A172 (cell line): ENCODE data around the gene SIGLEC7. TPM values are rescaled to one million over a fixed set of nuclear protein-coding genes. Genes with fewer than 3 reads are reported as not detected.

Source experiments
- DNase-seq: peaks from one replicate; pipeline ENCODE4 v3.0.0-alpha.2; 2015; ENCODE audit warnings: low spot score
- total RNA-seq: library from RNA; depleted of rRNA; stranded (reverse); fragments of >200 nt; shearing (Covaris generic); gene quantifications from 2 replicates; pipeline ENCODE4 v1.2.3, GENCODE V29; 2014

The SIGLEC7 gene
- total RNA-seq, 1 experiment from 2014 or later: not detected

DNA sequence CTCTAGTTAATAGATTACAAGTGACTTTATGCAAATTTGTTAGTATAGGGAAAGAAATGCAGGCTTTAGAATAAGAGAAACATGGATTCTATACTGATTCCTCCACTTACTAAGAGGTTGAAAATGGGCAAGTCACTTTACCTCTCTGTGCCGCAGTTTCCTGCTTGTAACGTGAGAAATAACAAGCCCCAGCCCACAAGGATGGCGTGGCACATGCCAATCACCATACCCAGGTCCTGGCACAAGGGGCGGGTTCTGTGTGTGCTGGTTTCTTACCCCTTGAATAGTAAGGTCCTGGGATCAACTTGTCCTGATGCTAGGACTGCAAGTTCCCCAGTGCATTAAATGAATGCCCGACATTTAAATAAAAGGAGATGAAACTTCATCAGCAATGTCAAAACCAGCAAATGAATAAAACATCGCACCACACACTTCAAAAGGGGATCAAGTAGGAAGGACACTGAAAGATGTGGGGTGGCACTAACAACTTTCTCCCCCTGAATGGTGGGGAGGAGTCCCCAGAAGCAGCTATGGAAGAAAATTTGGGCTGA lies 25.3 kb upstream of the SIGLEC7 start:
- DNase-seq: no peak

DNA sequence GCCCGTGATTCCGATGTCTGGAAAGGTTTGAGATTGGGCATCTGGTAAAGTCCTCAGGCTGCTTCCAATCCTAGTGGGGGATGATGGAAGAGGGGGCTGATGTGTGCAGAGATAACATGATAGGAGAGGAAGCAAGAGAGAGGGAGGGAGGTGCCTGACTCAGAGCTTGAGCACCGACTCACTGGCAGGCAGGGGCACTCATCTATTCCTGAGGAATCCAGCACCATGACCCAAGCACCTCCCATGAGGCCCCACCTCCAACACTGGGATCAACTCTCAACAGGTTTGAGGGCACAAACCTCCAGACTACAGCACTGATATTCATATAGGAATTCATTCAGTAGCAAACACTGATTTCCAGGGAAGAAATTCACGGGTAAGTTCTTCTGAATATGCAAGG lies 23.0 kb upstream of the SIGLEC7 start:
- no peak for DNase-seq

DNA sequence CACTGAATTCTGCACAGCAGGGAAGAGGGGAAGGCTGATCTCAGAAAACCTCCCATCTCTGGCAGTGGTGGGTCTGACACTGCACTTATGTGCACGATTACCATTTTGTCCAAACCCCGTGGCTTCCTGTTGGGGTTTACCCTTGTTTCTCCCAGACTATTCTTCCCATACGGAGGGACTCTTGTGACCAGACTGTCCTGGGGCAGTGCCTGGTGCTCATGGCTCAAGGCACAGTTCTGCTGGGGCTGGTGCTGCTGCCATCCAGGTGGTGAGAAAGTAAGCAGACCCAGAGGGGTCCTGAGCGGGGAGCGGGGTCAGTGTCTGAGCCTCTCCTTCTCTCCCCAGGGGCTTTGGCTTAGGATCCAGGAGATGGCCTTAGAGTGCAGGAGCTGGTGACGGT lies 22.5 kb upstream of the SIGLEC7 start:
- no peak for DNase-seq

DNA sequence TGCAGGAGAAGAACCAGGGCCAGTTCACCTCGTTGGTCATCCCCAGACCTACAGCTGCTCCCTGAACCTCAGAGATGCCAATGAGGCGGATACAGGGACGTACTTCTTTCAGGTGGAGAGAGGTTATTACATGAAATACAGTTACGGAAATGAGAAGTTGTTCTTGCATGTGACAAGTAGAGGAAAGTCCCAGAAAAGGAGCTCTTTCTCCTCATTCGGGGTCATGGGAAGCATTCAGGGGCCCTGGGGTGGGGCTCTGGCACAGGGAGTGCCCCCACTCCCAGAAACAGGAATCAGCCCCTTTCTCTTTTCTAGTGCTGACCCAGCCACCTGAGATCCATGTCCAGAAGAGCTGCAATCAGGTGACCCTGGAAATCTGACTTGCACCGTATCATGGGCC lies 21.9 kb upstream of the SIGLEC7 start:
- no peak for DNase-seq

DNA sequence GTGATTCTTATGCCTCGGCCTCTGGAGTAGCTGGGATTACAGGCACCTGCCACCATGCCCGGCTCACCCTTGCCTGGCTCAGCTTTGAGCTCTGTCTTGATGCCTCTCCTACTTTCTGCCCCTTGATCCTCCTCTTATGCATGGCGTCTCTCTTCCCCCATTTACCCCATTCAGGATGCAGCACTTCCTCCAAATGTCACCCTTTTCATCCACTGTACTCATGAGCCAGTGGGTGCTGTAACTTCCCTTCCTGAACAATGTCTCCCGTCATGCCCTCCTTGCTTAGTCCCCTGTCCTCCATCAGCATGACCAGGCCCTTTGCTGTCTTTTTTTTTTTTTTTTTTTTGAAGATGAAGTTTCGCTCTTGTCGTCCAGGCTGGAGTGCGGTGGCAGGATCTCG lies 20.8 kb upstream of the SIGLEC7 start:
- DNase-seq: no peak

DNA sequence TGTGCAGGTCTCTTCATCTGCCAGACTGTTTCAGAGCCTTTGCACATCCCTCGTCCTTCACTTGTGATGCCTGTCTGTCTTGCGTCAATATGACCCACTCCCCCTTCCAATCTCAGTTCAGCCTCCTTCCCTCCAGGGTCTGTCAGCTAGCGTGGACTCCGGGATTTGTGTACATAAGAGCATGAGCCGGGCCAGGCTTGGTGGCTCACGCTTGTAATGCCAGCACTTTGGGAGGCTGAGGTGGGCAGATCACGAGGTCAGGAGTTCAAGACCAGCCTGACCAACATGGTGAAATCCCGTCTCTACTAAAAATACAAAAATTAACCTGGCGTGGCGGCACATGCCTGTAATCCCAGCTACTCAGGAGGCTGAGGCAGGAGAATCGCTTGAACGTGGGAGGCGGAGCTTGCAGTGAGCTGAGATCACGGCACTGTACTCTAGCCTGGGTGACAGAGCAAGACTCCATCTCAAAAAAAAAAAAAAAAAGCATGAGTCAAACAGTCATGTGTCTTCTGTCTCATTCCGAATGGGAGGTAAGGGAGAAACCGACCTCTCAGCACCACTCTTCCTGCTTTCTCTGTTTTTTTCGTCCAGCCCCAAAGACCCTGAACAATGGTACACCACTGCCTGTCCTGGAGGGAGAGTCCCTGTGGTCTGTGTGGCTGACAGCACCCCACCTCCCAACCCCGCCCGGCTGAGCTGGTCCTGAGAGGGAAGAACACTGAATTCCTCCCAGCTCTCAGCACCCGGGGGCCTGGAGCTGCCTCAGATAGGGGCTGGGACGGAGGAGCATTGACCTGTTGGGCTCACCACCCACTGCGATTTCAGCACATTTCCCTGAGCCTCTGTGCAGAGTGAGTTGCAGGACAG lies 19.8 kb upstream of the SIGLEC7 start:
- DNase-seq: peak; percentile 26

DNA sequence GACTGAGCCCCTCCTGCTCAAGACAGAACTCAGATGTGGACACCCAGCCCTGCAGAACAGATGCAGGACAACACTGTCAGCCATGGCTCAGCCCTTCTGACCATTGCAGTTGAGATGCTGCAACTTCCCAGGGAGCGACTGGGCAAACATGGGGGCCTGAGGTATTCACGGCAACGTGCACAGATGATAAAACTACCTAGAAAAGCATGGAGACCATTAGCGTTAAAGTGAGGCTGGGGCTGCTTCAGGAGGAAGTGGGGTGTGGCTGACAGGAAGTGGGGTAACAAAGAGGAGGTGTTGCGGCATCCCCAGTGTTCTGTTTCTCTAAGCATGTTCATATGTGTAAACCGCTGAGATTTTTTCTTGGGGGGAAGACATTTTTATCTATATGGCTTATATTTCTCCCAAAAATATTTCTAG lies 18.7 kb upstream of the SIGLEC7 start:
- no peak for DNase-seq

DNA sequence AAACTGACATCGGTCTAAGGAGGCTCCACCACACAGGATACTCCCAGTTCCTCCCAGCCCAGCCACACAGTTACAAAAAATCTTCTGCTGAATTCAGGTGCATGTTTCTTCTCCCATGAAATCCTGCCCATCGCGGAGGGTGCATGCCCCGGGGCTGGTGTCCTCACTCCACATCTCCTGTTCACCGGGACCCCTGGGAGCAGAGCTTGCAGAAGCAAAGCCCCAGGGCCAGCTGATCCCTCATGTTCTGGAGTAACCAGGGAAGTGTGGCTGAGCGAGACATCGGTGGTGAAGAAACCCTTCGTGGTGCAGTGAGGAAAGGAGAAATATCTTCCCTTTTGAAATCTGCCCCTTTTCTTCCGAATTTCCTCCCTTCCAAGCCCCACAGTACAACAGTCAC lies 18.3 kb upstream of the SIGLEC7 start:
- DNase-seq: no peak

DNA sequence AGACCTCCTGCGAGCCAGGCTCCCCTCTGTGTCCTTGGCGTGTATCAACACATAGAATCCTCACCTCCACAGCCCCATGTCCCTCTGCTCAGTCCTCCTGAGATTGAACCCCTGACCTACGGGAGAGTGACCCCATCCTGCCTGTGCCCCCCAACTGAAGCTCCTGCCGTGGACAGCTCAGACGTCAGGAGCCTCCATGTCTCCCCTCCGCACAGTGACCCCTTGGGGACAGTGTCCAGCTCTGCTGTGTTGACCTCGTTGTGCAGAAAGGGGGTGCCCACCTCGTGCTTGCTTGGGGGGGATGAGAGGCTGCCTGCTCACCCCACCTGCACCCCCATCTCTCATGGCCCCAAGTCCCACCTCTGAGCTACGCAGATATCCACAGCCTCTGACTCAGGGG lies 17.9 kb upstream of the SIGLEC7 start:
- no peak for DNase-seq

DNA sequence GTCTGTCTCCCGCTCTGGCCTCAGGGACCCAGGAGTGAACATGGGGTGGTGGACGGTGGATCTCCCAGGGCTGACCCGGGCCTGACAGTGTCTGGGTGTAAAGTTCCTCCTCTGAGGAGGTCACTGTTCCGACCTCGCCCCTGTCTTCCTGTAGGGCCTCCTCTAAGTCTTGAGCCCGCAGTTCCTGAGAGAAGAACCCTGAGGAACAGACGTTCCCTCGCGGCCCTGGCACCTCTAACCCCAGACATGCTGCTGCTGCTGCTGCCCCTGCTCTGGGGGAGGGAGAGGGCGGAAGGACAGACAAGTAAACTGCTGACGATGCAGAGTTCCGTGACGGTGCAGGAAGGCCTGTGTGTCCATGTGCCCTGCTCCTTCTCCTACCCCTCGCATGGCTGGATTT lies 17.4 kb upstream of the SIGLEC7 start, which contains the start of gene SIGLEC9:
Gene SIGLEC9 (plus strand): TSS at position 178 of the 400 bp plus-strand sequence. CDS start 69 bp downstream, at position 247.
- DNase-seq: no peak

DNA sequence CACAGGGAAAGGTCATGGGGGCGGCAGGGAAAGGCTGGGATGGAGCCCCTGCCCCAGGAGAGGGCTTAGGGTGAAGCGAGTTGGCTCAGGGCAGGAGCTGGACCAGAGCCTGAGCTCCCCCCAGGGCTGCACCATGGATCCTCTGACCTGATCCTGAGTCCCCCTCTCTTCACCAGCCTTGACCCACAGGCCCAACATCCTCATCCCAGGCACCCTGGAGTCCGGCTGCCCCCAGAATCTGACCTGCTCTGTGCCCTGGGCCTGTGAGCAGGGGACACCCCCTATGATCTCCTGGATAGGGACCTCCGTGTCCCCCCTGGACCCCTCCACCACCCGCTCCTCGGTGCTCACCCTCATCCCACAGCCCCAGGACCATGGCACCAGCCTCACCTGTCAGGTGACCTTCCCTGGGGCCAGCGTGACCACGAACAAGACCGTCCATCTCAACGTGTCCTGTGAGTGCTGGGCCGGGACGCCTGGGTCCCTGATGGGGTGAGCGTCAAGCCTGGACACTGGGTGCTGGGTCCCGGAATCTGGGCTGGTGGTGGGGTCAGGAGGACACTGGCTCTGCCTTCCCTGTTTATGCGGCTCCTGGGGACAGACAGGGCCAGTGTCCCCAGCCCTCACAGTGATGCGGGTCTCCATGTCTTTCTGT lies 16.6 kb upstream of the SIGLEC7 start:
- no peak for DNase-seq

DNA sequence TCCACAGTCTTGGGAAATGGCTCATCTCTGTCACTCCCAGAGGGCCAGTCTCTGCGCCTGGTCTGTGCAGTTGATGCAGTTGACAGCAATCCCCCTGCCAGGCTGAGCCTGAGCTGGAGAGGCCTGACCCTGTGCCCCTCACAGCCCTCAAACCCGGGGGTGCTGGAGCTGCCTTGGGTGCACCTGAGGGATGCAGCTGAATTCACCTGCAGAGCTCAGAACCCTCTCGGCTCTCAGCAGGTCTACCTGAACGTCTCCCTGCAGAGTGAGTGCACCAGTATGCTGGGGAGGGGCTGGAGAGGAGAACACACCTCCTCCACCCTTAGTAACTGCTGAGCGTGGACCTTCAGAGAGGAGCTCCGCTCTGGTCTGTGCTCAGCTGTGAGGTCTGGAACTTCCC lies 15.1 kb upstream of the SIGLEC7 start:
- no peak for DNase-seq

DNA sequence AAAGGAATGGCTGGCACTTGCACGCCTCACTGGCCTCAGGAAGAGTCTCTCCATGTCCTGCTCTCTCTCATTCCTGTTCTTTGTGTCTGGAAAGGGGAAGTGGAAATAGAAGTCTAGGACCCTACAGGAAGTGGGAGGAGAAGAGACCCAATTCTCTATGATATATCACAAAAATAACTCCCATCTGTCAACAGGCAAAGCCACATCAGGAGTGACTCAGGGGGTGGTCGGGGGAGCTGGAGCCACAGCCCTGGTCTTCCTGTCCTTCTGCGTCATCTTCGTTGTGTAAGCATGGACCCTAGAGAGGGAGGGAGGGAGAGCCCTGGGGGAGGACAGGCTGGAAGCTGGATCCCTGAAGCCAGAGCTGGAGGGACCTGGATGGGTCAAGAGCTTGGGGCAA lies 14.3 kb upstream of the SIGLEC7 start:
- peak; percentile 45 for DNase-seq

DNA sequence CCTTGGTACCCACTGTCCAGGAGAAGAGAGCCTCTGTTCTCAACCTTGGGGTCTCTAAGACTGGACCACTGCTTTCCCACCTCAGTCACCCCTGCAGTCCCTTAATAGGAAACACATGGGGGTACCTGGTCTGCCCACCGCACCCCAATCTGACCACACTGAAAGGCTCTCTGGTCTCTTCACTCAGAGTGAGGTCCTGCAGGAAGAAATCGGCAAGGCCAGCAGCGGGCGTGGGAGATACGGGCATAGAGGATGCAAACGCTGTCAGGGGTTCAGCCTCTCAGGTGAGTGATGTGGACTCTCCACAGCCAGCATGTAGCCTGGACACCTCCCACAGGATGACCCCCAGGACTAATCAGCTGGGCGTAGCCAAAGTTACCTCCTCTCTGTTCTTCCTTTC lies 13.9 kb upstream of the SIGLEC7 start:
- no peak for DNase-seq

DNA sequence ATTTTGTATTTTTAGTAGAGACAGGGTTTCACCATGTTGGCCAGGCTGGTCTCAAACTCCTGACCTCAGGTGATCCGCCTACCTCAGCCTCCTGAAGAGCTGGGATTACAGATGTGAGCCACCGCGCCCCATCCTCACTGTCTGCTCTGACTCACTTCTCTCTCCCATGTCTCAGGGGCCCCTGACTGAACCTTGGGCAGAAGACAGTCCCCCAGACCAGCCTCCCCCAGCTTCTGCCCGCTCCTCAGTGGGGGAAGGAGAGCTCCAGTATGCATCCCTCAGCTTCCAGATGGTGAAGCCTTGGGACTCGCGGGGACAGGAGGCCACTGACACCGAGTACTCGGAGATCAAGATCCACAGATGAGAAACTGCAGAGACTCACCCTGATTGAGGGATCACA lies 12.4 kb upstream of the SIGLEC7 start:
- no peak for DNase-seq

DNA sequence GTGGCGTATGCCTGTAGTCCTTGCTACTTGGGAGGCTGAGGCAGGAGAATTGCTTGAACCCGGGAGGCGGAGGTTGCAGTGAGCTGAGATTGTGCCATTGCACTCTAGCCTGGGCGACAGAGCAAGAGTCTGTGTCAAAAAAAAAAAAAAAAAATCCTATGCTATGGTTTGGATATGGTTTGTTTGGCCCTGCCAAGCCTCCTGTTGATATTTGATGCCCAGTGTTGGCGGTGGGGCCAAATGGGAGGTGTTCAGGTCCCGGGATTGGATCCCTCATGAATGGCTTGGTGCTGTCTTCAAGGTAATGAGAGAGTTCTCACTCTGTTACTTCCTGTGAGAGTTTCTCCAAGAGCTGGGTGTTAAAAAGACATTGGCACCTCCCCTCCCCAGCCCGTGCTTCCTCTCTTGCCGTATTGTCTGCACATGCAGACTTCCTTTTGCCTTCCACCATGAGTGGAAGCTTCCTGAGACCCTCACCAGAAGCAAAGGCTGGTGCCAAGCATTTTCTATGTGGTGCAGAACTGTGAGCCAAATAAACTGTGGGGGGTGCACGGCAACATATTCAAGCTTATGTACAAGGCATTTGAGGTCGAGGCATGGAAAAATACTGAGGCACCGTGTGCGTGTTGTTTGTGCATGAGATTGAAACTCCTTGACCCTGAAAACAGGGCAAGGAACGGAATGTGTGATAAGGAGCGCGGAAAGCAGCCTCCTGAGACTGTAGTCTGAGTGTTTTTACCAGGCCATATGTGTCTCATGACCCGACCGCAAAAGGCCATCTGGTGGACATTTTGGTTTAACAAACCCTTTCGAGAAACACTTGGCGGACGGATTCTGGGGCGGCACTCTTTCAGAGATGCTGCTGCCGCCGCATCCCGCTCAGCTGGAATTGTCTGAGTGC lies 10.1 kb upstream of the SIGLEC7 start:
- no peak for DNase-seq

DNA sequence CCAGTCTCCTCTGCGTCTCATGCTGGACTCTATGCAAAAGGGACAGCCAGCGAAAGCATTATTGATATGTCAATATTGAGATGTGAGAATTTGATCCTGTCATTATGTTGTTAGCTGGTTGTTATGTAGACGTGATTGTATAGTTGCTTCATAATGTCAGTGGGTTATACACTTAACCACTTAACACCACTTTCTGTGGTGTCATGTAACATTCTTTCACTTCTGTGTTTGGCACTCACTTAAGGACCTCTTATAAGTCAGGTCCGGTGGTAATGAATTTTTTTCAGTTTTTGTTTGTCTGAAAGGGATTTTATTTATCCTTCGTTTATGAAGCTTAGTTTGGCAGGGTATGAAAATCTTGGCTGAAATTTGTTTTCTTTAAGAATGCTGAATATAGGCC lies 7.1 kb upstream of the SIGLEC7 start:
- no peak for DNase-seq

DNA sequence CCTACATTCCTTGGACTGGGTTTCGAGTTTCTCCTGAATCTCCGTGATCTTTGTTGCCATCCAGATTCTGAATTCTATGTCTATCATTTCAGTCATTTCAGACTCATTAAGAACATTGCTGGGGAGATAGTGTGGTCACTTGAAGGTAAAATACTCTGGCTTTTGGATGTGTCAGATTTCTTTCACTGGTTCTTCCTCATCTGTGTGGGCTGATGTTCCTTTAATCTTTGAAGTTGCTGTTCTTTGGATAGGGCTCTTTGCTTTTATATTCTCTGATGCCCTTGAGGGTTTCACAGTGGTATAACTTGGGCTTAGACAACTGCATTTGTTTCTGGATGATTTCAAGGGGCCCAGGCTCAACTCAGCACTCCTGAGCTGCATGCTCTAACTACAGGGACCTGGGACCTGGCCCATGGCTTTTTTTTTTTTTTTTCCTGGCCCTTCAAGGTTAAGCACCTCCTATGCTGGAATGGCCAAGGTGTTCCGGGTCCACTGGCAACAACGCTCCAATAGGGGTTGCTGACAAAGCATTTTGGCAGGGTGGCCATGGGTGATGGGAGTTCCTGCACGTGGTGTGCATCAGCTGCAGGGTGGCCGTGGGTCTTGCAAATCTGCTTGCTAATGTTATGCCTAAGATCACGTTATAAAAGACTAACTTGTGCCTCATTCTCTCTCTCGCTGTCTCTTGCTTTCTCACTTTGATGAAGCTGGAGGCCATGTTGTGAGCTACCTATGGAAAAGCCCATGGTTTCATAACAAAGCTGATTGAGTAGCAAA lies 5.9 kb upstream of the SIGLEC7 start:
- DNase-seq: no peak

DNA sequence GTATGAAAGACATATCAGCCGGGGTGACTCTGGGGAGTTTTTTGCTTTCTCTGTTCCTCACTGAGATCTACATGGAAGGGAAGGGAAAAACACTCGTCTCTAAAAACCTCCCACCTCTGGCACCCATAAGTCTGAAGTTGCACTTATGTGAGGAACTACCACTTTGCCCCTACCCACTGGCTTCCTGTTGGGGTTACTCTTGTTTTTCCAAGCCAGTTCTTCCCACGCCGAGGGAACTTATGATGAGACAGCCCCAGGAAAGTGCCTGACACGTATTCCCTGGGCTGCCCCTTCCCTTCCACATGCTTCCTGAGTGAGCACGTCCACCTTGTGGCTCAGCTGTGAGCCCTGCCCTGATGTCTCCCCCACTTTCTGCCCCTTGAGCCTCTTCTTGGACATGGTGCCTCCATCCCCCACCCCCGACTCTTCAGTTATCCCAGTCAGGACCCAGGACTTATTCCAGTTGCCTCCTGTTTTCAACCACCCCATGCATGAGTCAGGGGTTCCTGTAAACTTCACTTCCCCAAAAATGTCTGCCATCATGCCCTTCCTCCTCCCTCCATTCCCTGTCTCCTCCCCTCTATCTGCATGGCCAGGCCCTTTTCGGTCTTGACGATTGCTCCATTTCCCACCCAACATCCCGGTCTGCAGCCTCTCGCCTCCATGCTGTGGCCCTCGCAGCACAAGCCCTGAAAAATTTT lies 5.1 kb upstream of the SIGLEC7 start:
- DNase-seq: no peak

DNA sequence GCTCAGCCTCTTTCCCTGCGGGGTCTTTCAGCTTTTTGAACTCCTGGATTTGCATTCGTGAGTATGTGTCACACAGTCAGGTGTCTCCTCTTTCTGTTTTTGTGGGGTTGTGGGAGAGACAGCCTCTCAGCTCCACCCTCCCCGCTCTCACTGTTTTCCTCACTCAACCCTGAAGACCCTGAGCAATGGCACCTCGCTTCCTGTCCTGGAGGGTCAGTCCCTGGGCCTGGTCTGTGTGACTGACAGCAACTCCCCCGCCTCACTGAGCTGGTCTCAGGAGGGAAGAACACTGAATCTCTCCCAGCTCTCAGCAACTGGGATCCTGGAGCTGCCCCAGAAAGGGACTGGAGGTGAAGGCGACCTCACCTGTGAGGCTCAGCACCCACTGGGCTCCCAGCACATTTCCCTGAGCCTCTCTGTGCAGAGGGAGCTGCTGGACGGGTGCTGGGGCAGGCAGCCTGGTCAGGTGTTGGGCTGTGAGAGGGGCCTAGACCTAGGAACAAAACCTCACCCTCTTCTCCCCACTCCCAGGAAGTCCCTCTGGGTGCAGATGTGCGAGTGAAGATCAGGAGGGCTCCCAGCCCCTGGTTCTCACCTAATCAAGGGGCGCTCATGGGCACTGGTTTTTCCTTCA lies 4.2 kb upstream of the SIGLEC7 start:
- no peak for DNase-seq
